GM19395 (cell line): ENCODE data around the gene MADD.
"Not testable (repeated sequence)": the region's sequence is repeated elsewhere in the genome, so short reads cannot be mapped to it uniquely, and the experiment has no call there.

Experiments used
- ATAC-seq: cut with Tn5 transposase; IDR thresholded peaks from one replicate; pipeline ENCODE4 v1.9.1; 2021; ENCODE audit warnings: mild to moderate bottlenecking, moderate library complexity; ENCODE audit not compliant: unreplicated experiment

Gene MADD

DNA sequence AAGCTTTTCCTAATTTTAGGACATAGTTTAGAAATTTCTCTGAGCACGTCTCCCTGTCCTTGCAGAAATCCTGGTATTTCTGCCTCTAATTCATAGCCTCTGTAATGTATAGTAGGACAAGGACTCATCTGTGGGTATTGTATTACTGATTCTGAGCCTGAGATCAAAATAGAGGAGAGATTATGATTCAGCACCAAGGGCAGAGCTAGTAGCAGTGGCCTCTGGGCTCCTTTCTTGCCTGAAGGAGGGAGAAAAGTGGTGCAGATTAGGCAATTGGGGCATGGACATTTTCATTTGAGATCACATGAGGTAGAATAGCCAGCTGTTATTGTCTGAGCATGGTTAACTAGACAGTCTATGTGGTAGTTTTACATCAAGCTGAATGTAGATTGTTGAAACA is 2.8 kb downstream of the MADD start:
- no peak for ATAC-seq

DNA sequence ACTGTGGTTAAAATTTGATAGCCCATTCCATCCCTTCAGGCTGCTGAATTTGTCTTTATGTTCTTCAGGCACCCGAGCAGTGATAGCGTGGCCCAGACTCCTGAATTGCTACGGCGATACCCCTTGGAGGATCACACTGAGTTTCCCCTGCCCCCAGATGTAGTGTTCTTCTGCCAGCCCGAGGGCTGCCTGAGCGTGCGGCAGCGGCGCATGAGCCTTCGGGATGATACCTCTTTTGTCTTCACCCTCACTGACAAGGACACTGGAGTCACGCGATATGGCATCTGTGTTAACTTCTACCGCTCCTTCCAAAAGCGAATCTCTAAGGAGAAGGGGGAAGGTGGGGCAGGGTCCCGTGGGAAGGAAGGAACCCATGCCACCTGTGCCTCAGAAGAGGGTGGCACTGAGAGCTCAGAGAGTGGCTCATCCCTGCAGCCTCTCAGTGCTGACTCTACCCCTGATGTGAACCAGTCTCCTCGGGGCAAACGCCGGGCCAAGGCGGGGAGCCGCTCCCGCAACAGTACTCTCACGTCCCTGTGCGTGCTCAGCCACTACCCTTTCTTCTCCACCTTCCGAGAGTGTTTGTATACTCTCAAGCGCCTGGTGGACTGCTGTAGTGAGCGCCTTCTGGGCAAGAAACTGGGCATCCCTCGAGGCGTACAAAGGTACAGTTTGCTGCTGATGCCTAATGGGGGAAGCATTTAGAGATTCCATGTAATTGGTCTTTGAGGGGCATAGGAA is 4.7 kb downstream of the MADD start:
- ATAC-seq, result no peak

DNA sequence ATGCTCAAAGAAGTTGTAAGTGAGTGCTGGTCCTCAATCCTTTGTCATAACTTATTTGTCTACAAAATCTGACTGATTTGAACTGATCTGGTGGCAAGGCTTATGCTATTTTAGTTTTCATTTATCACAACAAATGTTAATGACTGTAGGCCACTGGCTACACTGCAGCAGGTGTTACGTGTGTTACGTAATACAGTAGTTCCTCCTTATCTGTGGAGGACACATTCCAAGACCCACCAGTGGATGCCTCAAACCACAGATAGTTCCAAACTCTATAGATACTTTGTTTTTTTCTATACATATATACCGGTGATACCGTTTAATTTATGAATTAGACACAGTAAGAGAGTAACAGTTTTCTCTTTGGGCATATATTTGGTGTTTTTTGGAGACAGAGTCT is 7.0 kb downstream of the MADD start:
- no peak for ATAC-seq

DNA sequence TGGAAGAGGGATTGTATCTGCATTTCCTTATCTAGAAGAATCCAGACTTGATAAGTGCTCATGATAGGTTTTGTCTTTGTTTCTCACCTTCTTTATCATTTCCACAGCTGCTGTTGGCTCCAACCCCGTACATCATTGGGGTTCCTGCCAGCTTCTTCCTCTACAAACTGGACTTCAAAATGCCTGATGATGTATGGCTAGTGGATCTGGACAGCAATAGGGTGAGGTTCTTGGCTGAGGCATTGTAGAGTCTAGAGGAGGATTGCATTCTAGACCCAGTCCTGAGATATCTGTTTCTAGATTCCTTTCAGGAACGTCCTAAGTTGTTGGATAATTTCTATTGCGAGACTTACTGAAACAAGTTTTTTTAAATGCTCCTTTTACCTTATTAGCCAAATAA is 8.1 kb downstream of the MADD start:
- ATAC-seq, result no peak

DNA sequence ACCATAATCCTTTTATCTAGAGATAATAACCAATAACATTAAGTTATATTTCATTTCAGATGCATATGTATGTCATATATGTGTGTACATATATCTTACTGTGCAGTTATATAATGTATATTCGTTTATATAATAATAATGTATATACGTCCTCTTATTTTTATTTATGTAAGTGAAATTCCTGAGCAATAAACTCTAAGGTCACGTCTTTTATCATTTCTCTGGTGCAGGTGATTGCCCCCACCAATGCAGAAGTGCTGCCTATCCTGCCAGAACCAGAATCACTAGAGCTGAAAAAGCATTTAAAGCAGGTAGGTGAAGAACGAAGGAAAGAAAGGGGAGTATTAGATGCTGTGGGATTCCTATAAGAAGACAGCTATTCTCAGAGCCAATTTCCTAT is 8.8 kb downstream of the MADD start:
- ATAC-seq, result no peak

DNA sequence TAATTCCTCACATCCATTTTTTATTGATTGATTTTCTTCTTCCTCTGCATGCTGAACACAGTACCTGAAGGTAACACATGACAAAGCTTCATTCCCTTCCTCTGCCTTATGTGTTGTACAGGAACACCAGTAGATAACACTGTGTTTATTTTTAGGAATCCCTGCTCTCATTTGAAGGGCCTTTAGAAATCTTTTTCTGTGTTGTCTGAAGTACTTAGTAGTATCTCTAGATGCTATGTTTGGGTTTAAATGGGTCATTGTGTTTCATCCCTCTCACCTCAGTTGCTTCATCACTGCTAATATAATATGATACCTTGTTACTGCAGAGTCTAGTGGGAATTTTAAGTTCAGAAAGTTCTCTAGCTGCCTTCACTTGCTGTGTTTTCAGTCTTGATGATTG is 10.2 kb downstream of the MADD start:
- no peak for ATAC-seq

DNA sequence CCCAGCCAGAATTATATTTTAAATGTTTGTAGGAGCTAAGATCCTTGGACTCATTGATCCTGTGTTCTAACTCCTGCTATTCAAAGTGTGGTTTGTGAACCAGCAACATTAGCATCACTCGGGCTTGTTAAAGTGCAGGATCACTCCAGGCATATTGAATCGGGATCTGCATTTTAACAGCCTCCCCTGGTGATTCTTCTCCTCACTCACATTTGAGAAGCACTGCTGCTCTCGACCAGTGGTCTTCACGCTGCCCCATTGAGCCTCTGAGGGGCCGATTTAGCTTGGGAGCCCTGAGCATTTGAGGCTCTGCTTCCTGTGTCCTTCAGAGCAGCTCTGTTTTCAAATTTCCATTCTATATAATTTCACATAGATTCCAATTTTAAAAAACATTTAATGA is 10.9 kb downstream of the MADD start:
- no peak for ATAC-seq

DNA sequence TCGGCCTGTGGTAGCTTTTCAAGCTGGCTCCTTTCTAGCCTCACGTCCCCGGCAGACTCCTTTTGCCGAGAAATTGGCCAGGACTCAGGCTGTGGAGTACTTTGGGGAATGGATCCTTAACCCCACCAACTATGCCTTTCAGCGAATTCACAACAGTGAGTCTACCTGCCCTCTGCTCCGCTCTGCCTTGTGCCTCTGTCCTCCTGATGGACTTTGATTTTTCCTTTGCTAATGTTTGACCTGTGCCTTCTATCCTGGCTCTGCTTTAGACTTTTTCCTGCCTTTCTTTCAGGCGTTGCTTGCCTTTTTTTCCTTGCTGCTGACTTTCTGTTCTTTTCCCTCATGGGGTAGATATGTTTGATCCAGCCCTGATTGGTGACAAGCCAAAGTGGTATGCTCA is 12.5 kb downstream of the MADD start:
- no peak for ATAC-seq

DNA sequence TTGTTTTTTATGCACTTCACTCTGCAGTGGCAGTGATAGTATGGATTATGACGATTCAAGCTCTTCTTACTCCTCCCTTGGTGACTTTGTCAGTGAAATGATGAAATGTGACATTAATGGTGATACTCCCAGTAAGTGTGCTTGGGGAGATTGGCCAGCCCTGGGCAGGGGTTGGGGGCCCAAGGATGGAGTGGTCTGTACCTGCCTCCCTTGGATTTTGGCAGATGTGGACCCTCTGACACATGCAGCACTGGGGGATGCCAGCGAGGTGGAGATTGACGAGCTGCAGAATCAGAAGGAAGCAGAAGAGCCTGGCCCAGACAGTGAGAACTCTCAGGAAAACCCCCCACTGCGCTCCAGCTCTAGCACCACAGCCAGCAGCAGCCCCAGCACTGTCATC is 14.2 kb downstream of the MADD start:
- no peak for ATAC-seq

DNA sequence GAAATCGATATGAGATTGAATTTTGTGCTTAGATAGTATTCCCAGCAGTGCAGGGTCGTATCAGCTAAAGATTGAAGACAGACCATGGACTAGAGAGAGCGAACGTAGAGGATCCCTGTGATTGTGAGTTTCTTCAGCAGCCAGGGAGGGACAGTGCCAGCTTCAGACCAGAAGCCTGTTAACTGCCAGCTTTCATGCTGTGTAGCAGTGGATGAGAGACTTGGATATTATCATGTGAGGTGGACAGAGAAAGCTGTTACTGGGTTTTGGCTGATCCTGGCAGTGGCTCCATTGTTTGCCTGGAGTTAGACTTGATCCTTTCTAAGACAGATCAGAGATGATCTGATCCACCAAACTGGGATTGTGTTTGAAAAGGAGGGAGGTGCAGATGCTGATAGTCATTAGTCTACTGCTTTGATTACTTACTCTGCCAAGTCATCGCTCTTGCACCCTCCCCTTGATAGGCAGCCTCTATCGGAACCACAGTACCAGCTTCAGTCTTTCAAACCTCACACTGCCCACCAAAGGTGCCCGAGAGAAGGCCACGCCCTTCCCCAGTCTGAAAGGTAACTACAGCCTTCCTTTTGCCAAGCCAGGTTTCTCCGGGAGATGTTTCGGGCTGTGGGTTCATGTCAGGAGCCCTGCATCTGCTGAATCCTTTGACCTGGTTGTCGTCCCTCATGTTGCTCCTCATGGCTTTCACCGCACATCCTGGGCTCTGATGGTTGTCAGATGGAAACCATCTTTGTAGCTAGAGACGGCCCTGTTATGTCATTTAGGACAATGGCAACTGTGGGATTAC is 16.2 kb downstream of the MADD start:
- no peak for ATAC-seq

DNA sequence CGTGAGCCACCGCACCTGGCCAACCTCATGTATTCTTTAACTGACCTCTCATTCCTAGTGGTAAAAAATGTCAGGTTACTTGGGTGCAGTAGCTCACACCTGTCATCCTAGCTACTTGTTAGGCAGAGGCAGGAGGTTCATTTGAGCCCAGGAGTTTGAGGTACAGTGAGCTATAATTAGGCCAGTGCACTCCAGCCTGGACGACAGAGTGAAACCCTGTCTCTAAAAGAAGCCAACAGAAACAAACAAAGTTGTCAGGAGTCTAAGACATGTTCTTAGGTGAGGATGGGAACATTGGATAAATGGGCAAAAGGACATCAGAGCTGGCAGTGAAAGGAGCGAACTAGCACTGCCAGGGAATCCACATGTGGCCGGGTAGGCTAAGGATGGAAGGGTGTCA is 18.1 kb downstream of the MADD start:
- no peak for ATAC-seq

DNA sequence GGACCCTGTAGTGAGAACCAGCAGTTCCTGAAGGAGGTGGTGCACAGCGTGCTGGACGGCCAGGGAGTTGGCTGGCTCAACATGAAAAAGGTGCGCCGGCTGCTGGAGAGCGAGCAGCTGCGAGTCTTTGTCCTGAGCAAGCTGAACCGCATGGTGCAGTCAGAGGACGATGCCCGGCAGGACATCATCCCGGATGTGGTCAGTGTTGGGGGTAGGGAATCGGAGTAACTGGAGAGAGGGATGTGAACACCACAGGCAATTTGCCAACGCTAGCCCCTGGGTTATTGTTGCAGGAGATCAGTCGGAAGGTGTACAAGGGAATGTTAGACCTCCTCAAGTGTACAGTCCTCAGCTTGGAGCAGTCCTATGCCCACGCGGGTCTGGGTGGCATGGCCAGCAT is 19.9 kb downstream of the MADD start:
- ATAC-seq, result no peak

DNA sequence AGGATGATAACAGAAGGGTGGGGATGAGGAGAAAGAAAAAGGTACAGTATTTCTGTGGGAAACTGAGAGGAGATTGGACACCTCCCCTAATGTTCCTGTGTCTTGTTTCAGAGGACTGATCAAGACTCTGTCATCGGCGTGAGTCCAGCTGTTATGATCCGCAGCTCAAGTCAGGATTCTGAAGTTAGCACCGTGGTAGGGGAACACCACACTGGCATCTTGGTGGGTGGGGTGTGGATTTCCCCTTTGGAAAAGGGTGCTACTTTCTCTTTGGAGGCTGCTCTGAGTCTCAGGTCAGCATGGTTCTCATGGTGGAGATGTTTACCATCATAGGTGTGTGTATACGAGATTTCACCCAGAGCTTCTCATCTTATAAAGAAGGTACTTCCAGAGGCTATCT is 25.5 kb downstream of the MADD start:
- ATAC-seq, result no peak

DNA sequence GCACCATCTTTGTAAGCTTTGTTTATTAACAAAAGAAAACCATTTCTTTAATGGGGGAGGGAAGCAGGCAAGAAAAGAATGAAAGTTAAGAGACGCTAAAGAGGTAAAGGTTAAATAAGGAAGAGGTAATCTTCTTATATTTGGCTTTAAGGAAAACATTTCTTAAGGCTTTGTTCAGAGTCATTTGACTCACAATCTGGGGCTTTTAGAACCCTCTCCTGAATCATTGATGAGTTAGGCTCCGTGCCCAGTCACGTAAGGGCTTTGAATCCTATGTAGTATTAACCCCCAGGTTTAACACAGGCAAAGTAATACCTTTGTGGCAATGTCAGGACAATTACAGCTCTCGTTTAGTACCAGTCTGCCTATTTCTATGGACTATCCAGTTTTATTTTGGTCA is 26.1 kb downstream of the MADD start:
- ATAC-seq, result no peak

DNA sequence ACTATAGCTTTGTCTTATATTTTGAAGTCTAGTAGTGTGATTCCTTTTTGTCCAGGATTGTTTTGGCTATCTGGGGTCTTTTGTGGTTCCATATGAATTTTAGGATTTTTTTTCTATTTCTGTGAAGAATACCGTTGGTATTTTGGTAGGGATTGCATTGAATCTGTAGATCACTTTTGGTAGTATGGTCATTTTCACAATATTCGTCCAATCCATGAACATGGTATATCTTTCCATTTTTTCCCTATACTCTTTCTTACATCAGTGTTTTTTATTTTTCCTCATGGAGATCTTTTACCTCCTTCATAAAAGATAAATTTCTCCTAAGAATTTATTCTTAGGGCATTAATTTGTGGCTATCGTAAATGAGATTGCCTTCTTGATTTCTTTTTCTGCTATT is 29.1 kb downstream of the MADD start:
- ATAC-seq, result no peak

DNA sequence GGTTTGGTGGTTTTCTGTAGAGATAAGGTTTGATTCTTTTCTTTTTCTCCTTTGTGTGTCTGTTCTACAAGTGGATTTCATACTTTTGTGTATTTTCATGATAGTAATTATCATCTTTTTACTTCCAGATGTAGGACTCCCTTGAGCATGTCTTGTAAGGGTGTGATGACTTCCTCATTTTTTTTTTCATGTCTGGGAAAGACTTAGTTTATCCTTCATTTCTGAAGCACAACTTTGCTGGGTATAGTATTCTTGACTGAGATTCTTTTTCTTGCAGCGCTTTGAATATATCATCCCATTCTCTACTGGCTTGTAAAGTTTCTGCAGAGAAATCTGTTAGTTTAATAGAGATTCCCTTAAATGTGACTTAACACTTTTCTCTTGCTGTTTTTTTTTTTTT is 32.9 kb downstream of the MADD start:
- no peak for ATAC-seq

DNA sequence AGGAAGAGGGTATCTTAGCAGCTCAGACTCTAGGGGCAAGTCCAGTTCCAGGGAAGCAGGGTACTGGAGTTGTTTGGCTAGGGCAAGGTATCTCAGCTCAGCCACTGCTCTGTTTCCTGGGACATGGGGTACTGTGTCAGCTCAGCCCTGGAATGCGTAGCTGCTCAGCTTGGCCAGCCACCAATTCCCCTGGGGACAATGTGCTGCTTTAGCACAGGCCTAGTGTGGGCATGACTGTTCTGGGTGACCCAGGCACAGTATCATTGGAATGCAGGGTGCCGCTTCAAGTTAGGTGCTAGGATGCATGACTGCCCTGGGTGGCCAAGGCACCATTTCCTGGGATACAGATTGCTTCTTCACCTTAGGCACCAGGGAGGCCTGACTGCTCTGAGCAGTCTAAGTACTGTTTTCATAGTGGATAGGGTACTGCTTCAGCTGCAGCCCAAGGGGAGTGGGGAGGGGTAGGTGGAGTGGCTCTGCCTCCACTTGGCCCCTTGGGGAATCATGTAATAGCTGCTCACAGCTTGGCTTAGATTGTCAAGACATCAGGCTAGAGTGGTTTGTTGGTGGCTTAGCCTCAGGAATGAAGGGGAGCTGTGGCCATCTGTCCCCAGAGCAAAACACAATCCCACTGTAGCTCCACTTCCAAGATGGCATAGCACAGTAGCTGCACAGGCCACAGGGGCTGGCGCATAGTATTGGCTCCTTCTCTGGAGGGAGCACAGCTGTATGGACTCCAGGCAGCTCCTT is 36.0 kb downstream of the MADD start:
- no peak for ATAC-seq

DNA sequence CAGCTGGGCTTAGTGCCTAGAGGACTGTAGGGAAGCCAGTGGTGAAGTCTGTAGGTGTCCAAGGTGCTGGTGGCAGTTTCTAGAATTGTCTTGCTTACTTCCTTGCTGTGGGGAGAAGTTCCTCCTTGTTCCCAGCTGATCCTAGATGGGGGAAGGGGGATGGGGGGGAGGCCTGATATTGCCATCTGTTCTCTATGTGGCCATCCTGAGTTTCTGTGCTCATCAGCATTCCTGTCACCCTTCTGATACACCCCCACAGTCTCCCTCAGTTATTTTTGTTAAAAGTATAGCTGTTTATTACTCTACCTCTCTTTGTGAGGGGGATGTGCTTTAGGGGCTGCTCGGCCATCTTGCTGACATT is 36.5 kb downstream of the MADD start:
- ATAC-seq, result no peak

DNA sequence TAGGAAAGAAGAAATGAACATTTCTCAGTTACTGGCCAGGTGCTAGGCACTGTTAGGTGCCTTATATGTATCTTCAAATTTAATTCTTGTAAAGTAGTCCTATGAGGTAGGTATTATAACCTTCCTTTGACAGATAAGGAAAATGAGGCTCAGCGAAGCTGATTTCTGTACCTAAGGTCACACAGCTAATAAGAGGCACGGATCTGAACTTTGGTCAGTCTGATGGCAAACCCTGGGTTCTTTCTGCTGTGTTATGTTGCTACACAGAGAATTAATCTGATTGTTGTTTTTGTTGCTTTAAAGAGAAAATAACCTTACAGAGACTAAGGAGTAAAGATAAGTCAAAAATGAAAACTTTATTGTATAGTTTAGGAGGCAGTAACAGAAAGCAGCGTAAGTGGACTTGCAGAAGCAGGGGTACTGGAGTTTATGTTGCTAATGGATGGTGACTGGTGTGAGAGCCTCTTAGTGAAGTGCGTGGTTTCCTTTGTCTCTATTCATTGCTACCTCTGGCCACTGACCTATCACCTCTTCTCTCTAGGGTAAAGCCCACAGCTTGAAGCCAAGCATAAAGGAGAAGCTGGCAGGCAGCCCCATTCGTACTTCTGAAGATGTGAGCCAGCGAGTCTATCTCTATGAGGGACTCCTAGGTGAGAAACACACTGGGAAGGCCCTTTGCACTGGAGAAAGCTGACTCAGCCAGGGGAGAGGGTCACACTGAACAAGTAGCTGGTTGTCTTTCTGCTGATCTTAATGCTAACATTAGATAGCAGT is 38.3 kb downstream of the MADD start:
- ATAC-seq, result no peak

DNA sequence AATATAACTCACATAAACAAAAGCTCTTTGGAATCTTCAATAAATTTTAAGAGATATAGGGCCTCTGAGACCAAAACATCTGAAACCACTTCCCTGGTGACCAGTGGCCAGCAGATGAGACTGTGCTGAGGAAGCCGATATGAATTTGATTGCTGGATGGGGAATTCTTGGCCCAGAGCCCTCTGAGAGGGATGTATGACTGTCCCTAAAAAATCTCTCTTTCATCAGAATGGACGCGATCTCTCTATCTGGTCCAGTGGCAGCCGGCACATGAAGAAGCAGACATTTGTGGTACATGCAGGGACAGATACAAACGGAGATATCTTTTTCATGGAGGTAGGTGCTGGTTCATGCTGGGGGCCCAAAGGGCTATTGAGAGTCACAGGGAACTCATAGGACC is 45.1 kb downstream of the MADD start:
- no peak for ATAC-seq

DNA sequence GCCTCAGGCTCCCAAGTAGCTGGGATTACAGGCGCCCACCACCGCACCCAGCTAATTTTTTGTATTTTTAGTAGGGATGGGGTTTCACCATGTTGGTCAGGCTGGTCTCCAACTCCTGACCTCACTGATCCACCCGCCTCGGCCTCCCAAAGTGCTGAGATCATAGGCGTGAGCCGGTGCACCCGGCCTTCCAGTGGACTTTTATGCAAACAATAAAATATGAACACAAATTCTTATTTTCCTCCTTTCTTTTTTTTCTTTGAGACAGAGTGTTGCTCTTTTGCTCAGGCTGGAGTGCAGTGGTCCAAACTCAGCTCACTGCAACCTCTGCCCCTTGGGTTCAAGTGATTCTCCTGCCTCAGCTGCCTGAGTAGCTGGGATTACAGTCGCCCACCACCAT is 46.6 kb downstream of the MADD start:
- not testable (repeated sequence) for ATAC-seq
